HEK293 (cell line): ENCODE data around the gene MPV17.
A peak's percentile ranks its signal among the peaks of the same experiment; 100 is the strongest.

Source experiments
- ATF2 ChIP-seq: fragments of 450-650 bp; formaldehyde crosslinking; IDR thresholded peaks from 2 replicates; pipeline ENCODE4 v1.5.1; 2016; ENCODE audit warnings: missing biosample characterization, missing genetic modification characterization, low read depth
- CTCF ChIP-seq: fragments of 450-650 bp; formaldehyde crosslinking; IDR thresholded peaks from 2 replicates; pipeline ENCODE4 v1.5.1; 2016; ENCODE audit warnings: missing biosample characterization, missing genetic modification characterization
- GLI2 ChIP-seq: fragments of 450-650 bp; formaldehyde crosslinking; IDR thresholded peaks from 2 replicates; pipeline ENCODE4; 2017; ENCODE audit warnings: missing biosample characterization, missing genetic modification characterization, low read depth, borderline replicate concordance
- IKZF3 ChIP-seq: fragments of 450-650 bp; IDR thresholded peaks from 2 replicates; pipeline ENCODE4 v1.5.0; 2018; ENCODE audit warnings: missing biosample characterization, mild to moderate bottlenecking, missing genetic modification characterization, moderate library complexity
- KLF10 ChIP-seq: fragments of 450-650 bp; IDR thresholded peaks from 2 replicates; pipeline ENCODE4 v1.5.1; 2018; ENCODE audit warnings: missing biosample characterization, mild to moderate bottlenecking, missing genetic modification characterization
- KLF17 ChIP-seq: fragments of 450-650 bp; formaldehyde crosslinking; IDR thresholded peaks from 2 replicates; pipeline ENCODE4 v1.5.1; 2016; ENCODE audit warnings: missing biosample characterization, missing genetic modification characterization
- OVOL3 ChIP-seq: fragments of 450-650 bp; formaldehyde crosslinking; IDR thresholded peaks from 2 replicates; pipeline ENCODE4 v1.5.1; 2016; ENCODE audit warnings: missing biosample characterization, missing genetic modification characterization
- SETDB1 ChIP-seq: IDR thresholded peaks from one replicate; pipeline ENCODE4 v1.6.1; 2017; ENCODE audit warnings: mild to moderate bottlenecking, low read length, moderate library complexity, mixed read lengths; ENCODE audit not compliant: insufficient read length
- SP2 ChIP-seq: fragments of 450-650 bp; formaldehyde crosslinking; IDR thresholded peaks from 2 replicates; pipeline ENCODE4 v1.5.1; 2016; ENCODE audit warnings: missing biosample characterization, missing genetic modification characterization
- WT1 ChIP-seq: fragments of 450-650 bp; formaldehyde crosslinking; IDR thresholded peaks from 2 replicates; pipeline ENCODE4 v1.5.1; 2016; ENCODE audit warnings: missing biosample characterization, missing genetic modification characterization
- YY1 ChIP-seq: fragments of 450-650 bp; formaldehyde crosslinking; IDR thresholded peaks from 2 replicates; pipeline ENCODE4 v1.5.1; 2018; ENCODE audit warnings: missing biosample characterization, missing genetic modification characterization
- ZBTB7A ChIP-seq: fragments of 450-650 bp; formaldehyde crosslinking; IDR thresholded peaks from 2 replicates; pipeline ENCODE4 v1.5.1; 2016; ENCODE audit warnings: low read depth, missing biosample characterization, missing genetic modification characterization
- ZFHX2 ChIP-seq: fragments of 450-650 bp; formaldehyde crosslinking; conservative IDR thresholded peaks from 2 replicates; pipeline ENCODE4 v1.5.1; 2016; ENCODE audit warnings: missing biosample characterization, missing genetic modification characterization
- ZFP37 ChIP-seq: fragments of 450-650 bp; formaldehyde crosslinking; IDR thresholded peaks from 2 replicates; pipeline ENCODE4 v1.5.1; 2016; ENCODE audit warnings: missing biosample characterization, missing genetic modification characterization
- ZFP69B ChIP-seq: fragments of 450-650 bp; formaldehyde crosslinking; IDR thresholded peaks from 2 replicates; pipeline ENCODE4 v1.5.1; 2016; ENCODE audit warnings: missing biosample characterization, missing genetic modification characterization
- ZNF114 ChIP-seq: fragments of 450-650 bp; formaldehyde crosslinking; IDR thresholded peaks from 2 replicates; pipeline ENCODE4 v1.5.0; 2017; ENCODE audit warnings: missing biosample characterization, missing genetic modification characterization
- ZNF121 ChIP-seq: fragments of 450-650 bp; formaldehyde crosslinking; IDR thresholded peaks from 2 replicates; pipeline ENCODE4 v1.5.1; 2016; ENCODE audit warnings: missing biosample characterization, missing genetic modification characterization
- ZNF138 ChIP-seq: fragments of 450-650 bp; formaldehyde crosslinking; IDR thresholded peaks from 2 replicates; pipeline ENCODE4 v1.5.1; 2016; ENCODE audit warnings: missing biosample characterization, missing genetic modification characterization, borderline replicate concordance
- ZNF175 ChIP-seq: fragments of 450-650 bp; formaldehyde crosslinking; IDR thresholded peaks from 2 replicates; pipeline ENCODE4 v1.5.1; 2016; ENCODE audit warnings: missing biosample characterization, missing genetic modification characterization
- ZNF202 ChIP-seq: fragments of 450-650 bp; formaldehyde crosslinking; IDR thresholded peaks from 2 replicates; pipeline ENCODE4 v1.5.1; 2016; ENCODE audit warnings: missing biosample characterization, missing genetic modification characterization, borderline replicate concordance
- ZNF292 ChIP-seq: fragments of 450-650 bp; formaldehyde crosslinking; IDR thresholded peaks from 2 replicates; pipeline ENCODE4 v1.5.1; 2016; ENCODE audit warnings: low read depth, missing biosample characterization, missing genetic modification characterization, borderline replicate concordance
- ZNF354C ChIP-seq: fragments of 450-650 bp; formaldehyde crosslinking; IDR thresholded peaks from 2 replicates; pipeline ENCODE4 v1.5.1; 2016; ENCODE audit warnings: missing biosample characterization, missing genetic modification characterization, low read depth, borderline replicate concordance
- ZNF530 ChIP-seq: fragments of 450-650 bp; formaldehyde crosslinking; IDR thresholded peaks from 2 replicates; pipeline ENCODE4 v1.5.1; 2016; ENCODE audit warnings: low read depth, missing biosample characterization, missing genetic modification characterization
- ZNF585B ChIP-seq: fragments of 450-650 bp; formaldehyde crosslinking; IDR thresholded peaks from 2 replicates; pipeline ENCODE4 v1.5.1; 2016; ENCODE audit warnings: missing biosample characterization, missing genetic modification characterization
- ZNF621 ChIP-seq: fragments of 450-650 bp; formaldehyde crosslinking; IDR thresholded peaks from 2 replicates; pipeline ENCODE4 v1.5.1; 2017; ENCODE audit warnings: missing biosample characterization, missing genetic modification characterization
- ZNF747 ChIP-seq: fragments of 450-650 bp; formaldehyde crosslinking; IDR thresholded peaks from 2 replicates; pipeline ENCODE4 v1.5.1; 2016; ENCODE audit warnings: missing biosample characterization, missing genetic modification characterization
- ZSCAN18 ChIP-seq: fragments of 450-650 bp; formaldehyde crosslinking; IDR thresholded peaks from 2 replicates; pipeline ENCODE4 v1.5.1; 2016; ENCODE audit warnings: missing biosample characterization, missing genetic modification characterization
- ZSCAN30 ChIP-seq: fragments of 450-650 bp; IDR thresholded peaks from 2 replicates; pipeline ENCODE4 v1.5.1; 2018; ENCODE audit warnings: missing biosample characterization, mild to moderate bottlenecking, missing genetic modification characterization, moderate library complexity
- TF ChIP-seq, protein P1 (sequence below): fragments of 450-650 bp; formaldehyde crosslinking; IDR thresholded peaks from 2 replicates; pipeline ENCODE4 v1.5.1; 2016; ENCODE audit warnings: missing biosample characterization, missing genetic modification characterization
- TF ChIP-seq, protein P2 (sequence below): sonication (generic); formaldehyde crosslinking; IDR thresholded peaks from 2 replicates; pipeline ENCODE4 v1.8.1; 2022; ENCODE audit warnings: mild to moderate bottlenecking, moderate library complexity, missing genetic modification reagents
- TF ChIP-seq, protein P3 (sequence below): fragments of 450-650 bp; formaldehyde crosslinking; IDR thresholded peaks from 2 replicates; pipeline ENCODE4 v1.5.1; 2016; ENCODE audit warnings: missing biosample characterization, missing genetic modification characterization

Gene MPV17

GRCh38 chr2:27320958-27321543 is 1.8 kb downstream of the MPV17 start (continued):
- TF ChIP-seq ZSCAN30 (tag by site-specific recombination) (no peak), ZFP69B (tag by site-specific recombination) (0 out of 2 replicates have a peak, but pooled peaks have one; percentile 42), ZNF292 (tag by site-specific recombination) (no peak), KLF17 (tag by site-specific recombination) (peak; percentile 56; the same call in 1 of the 2 replicates), ZNF585B (tag by site-specific recombination) (no peak), SP2 (tag by site-specific recombination) (no peak), ZSCAN18 (no peak), ZFP37 (tag by site-specific recombination) (peak; percentile 45; the same call in 1 of the 2 replicates), ZBTB7A (no peak), YY1 (tag by site-specific recombination) (no peak), GLI2 (tag by site-specific recombination) (no peak), ZNF621 (tag by site-specific recombination) (no peak), SETDB1 (no peak), ZNF114 (tag by site-specific recombination) (no peak), ZNF354C (tag by site-specific recombination) (no peak), WT1 (tag by site-specific recombination) (0 out of 2 replicates have a peak, but pooled peaks have one; percentile 28), KLF10 (tag by site-specific recombination) (no peak), ZNF175 (no peak), ZNF530 (tag by site-specific recombination) (no peak), ZNF138 (no peak), CTCF (tag by site-specific recombination) (peak; percentile 74), ZNF747 (tag by site-specific recombination) (no peak), ZFHX2 (tag by site-specific recombination) (no peak), IKZF3 (tag by site-specific recombination) (no peak), ZNF202 (tag by site-specific recombination) (no peak), ZNF121 (no peak), OVOL3 (tag by site-specific recombination) (no peak), ATF2 (tag by site-specific recombination) (no peak)
- TF ChIP-seq, protein P1, sequence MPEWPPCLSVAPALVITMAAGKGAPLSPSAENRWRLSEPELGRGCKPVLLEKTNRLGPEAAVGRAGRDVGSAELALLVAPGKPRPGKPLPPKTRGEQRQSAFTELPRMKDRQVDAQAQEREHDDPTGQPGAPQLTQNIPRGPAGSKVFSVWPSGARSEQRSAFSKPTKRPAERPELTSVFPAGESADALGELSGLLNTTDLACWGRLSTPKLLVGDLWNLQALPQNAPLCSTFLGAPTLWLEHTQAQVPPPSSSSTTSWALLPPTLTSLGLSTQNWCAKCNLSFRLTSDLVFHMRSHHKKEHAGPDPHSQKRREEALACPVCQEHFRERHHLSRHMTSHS (tag by site-specific recombination), result no peak
- TF ChIP-seq, protein P2, sequence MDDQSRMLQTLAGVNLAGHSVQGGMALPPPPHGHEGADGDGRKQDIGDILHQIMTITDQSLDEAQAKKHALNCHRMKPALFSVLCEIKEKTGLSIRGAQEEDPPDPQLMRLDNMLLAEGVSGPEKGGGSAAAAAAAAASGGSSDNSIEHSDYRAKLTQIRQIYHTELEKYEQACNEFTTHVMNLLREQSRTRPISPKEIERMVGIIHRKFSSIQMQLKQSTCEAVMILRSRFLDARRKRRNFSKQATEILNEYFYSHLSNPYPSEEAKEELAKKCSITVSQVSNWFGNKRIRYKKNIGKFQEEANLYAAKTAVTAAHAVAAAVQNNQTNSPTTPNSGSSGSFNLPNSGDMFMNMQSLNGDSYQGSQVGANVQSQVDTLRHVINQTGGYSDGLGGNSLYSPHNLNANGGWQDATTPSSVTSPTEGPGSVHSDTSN (CRISPR knock-in tag), result no peak
- TF ChIP-seq, protein P3, sequence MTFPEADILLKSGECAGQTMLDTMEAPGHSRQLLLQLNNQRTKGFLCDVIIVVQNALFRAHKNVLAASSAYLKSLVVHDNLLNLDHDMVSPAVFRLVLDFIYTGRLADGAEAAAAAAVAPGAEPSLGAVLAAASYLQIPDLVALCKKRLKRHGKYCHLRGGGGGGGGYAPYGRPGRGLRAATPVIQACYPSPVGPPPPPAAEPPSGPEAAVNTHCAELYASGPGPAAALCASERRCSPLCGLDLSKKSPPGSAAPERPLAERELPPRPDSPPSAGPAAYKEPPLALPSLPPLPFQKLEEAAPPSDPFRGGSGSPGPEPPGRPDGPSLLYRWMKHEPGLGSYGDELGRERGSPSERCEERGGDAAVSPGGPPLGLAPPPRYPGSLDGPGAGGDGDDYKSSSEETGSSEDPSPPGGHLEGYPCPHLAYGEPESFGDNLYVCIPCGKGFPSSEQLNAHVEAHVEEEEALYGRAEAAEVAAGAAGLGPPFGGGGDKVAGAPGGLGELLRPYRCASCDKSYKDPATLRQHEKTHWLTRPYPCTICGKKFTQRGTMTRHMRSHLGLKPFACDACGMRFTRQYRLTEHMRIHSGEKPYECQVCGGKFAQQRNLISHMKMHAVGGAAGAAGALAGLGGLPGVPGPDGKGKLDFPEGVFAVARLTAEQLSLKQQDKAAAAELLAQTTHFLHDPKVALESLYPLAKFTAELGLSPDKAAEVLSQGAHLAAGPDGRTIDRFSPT (tag by site-specific recombination), result peak; percentile 70; the same call in 1 of the 2 replicates
